Naive thymus-derived CD8-positive, alpha-beta T cell (primary cell): ENCODE measurements around the gene VN1R2. TPM values are rescaled to one million over a fixed set of nuclear protein-coding genes. Genes with fewer than 3 reads are reported as not detected.
"Not testable (repeated sequence)": the region's sequence is repeated elsewhere in the genome, so short reads cannot be mapped to it uniquely, and the experiment has no call there.

ENCODE experiments used
- ATAC-seq, 2 donors: fragments of 150-1000 bp; cut with Tn5 transposase in 1 of 2; sonication (Bioruptor Pico), chemical (Tn5 transposase) in 1 of 2; 1 replicate in 1 of 2; 2 replicates in 1 of 2; pipeline ENCODE4 v1.10.0; 2021; ENCODE audit warnings: mild to moderate bottlenecking in 2 of 2, moderate library complexity in 2 of 2
- POLR2A ChIA-PET: fragments of 350-600 bp; sonication (Branson Sonifier 250); formaldehyde crosslinking; loops from one replicate; lab custom pipeline; 2021; ENCODE audit warnings: antibody characterized with exemption; lab: Charles Lee
- DNase-seq, 10 donors: peaks; one replicate each; pipeline versions ENCODE4 v3.0.0 to v3.0.0-alpha.2; 2020 to 2022
- H3K27ac Mint-ChIP-seq, 10 donors: one replicate each; pipeline ENCODE4 v1.8.0; 2020 to 2022; ENCODE audit warnings: mild to moderate bottlenecking in 10 of 10, mixed read lengths in 10 of 10, moderate library complexity in 4 of 10, inconsistent platforms in 1 of 10
- H3K27me3 Mint-ChIP-seq, 5 donors: one replicate each; pipeline ENCODE4 v1.8.0; 2021 to 2022; ENCODE audit warnings: mixed read lengths in 5 of 5
- H3K36me3 Mint-ChIP-seq, 3 donors: one replicate each; pipeline ENCODE4 v1.8.0; 2020 to 2022; ENCODE audit warnings: mixed read lengths in 3 of 3, mild to moderate bottlenecking in 2 of 3, inconsistent platforms in 1 of 3
- H3K4me1 Mint-ChIP-seq, 4 donors: one replicate each; pipeline ENCODE4 v1.8.0; 2021 to 2022; ENCODE audit warnings: mixed read lengths in 4 of 4
- H3K4me3 Mint-ChIP-seq, 10 donors: one replicate each; pipeline ENCODE4 v1.8.0; 2020 to 2022; ENCODE audit warnings: mild to moderate bottlenecking in 10 of 10, mixed read lengths in 10 of 10, moderate library complexity in 6 of 10, inconsistent platforms in 1 of 10
- H3K9me3 Mint-ChIP-seq, 9 donors: one replicate each; pipeline ENCODE4 v1.8.0; 2020 to 2022; ENCODE audit warnings: mixed read lengths in 9 of 9, mild to moderate bottlenecking in 3 of 9, inconsistent platforms in 1 of 9, moderate library complexity in 1 of 9
- polyA plus RNA-seq, 3 donors: library from polyadenylated mRNA; unstranded; fragments of 300-500 nt; fragmentation: Illumina TruSeq; gene quantifications; one replicate each; pipeline ENCODE4 v1.2.3, GENCODE V29; 2021
- total RNA-seq, 8 experiments: library from RNA in 2 of 8; stranded (reverse) in 2 of 8; gene quantifications; one replicate each; pipeline ENCODE4 v1.2.3 and lab custom pipeline; 2021 to 2026

The VN1R2 gene, protein sequence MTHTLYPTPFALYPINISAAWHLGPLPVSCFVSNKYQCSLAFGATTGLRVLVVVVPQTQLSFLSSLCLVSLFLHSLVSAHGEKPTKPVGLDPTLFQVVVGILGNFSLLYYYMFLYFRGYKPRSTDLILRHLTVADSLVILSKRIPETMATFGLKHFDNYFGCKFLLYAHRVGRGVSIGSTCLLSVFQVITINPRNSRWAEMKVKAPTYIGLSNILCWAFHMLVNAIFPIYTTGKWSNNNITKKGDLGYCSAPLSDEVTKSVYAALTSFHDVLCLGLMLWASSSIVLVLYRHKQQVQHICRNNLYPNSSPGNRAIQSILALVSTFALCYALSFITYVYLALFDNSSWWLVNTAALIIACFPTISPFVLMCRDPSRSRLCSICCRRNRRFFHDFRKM
- total RNA-seq (under 1 TPM in 1 of 2 experiments, not detected in 1; 0.29 TPM), polyA plus RNA-seq (not detected), total RNA-seq (lab: John Stamatoyannopoulos, UW) (0 reads per million in 6 experiments)

DNA sequence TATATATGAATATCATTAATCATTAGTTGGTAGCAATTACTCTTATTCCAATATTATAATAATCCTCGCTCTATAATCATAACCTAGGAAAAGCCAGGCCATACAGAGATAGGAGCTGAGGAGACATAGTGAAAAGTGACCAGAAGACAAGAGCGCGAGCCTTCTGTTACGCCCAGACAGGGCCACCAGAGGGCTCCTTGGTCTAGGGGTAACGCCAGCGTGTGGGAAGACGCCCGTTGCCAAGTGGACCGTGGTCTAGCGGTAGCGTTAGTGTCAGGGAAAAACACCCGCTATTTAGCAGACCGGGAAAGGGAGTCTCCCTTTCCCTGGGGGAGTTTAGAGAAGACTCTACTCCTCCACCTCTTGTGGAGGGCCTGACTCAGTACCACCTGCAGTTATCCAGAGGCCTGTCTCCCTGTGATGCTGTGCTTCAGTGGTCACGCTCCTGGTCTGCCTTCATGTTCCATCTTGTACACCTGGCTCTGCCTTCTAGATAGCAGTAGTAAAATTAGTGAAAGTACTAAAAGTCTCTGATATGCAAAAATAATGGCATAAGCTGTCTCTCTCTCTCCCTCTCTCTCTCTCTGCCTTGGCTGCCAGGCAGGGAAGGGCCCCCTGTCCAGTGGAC, at the start of gene VN1R2:
Gene VN1R2 (plus strand): TSS at position 578 of the 628 bp plus-strand sequence. CDS start 84 bp downstream, outside the sequence.
- H3K9me3 Mint-ChIP-seq: peaks cover 7 to 86% (median 46%) of the 10 kb centered on the region in 9 donors

DNA sequence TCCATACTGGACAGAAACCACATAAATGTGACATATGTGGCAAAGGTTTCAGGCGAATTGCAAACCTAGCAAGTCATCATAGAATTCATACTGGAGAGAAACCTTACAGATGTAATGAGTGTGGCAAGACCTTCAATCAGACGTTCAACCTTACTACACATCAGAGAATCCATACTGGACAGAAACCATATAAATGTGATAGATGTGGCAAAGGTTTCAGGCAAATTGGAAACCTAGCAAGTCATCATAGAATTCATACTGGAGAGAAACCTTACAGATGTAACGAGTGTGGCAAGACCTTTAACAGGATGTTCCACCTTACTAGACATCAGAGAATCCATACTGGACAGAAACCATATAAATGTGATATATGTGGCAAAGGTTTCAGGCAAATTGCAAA, 46.5 kb upstream of the VN1R2 start:
- H3K4me1 Mint-ChIP-seq, POLR2A ChIA-PET, ATAC-seq, DNase-seq, H3K27me3 Mint-ChIP-seq, H3K27ac Mint-ChIP-seq, H3K4me3 Mint-ChIP-seq: not testable (repeated sequence)
- H3K36me3 Mint-ChIP-seq: peaks cover 45 to 89% (median 65%) of the 10 kb centered on the region in 3 donors
- H3K9me3 Mint-ChIP-seq: peaks cover 11 to 99% (median 54%) of the 10 kb centered on the region in 9 donors

More for the DNA sequence above, at the start of gene VN1R2:
- Mint-ChIP-seq H3K4me1 (peaks cover 6 to 15% (median 10%) of the 10 kb centered on the region in 4 donors), H3K36me3 (peaks cover 0 to 34% (median 28%) of the 10 kb centered on the region in 3 donors), H3K27me3 (peaks cover 8 to 18% (median 13%) of the 10 kb centered on the region in 5 donors)
- H3K4me3 Mint-ChIP-seq, POLR2A ChIA-PET, H3K27ac Mint-ChIP-seq, DNase-seq, ATAC-seq: not testable (repeated sequence)

DNA sequence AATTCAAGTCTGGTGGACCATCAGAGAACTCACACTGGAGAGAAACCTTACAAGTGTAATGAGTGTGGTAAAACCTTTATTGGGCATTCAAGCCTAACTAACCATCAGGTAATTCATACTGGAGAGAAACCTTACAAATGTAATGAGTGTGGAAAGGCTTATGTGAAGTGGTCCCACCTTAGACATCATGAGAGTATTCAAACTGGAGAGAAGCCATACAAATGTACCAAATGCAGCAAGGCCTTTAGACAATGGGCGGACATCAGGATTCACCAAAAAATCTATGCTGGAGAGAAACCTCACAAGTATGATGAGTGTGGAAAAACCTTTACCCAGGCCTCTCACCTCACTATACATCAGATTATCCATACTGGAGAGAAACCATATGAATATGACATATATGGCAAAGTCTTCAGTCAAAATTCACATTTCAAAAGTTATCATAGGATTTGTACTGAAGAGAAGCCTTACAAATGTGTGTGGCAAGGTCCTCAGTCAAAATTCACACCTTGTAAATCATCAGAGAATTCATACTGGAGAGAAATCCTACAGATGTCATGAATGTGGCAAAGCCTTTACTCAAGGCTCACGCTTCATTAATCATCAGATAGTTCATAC, 45.3 kb upstream of the VN1R2 start:
- POLR2A ChIA-PET: no interaction called here
- DNase-seq (no peak), ATAC-seq (no peak)
- Mint-ChIP-seq H3K27me3 (no peaks in the 10 kb centered on the region), H3K36me3 (peaks cover 34 to 78% (median 56%) of the 10 kb centered on the region in 3 donors), H3K4me1 (no peaks in the 10 kb centered on the region), H3K9me3 (peaks cover 0 to 99% (median 46%) of the 10 kb centered on the region in 9 donors), H3K27ac (no peak overlapping the region), H3K4me3 (no peak overlapping the region)

DNA sequence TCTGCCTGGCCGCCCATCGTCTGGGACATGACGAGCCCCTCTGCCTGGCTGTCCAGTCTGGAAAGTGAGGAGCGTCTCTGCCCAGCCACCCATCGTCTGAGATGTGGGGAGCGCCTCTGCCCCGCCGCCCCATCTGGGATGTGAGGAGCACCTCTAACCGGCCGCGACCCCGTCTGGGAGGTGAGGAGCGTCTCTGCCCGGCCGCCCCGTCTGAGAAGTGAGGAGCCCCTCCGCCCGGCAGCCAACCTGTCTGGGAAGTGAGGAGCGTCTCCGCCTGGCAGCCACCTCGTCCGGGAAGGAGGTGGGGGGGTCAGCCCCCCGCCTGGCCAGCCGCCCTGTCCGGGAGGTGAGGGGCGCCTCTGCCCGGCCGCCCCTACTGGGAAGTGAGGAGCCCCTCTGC, 35.4 kb upstream of the VN1R2 start:
- POLR2A ChIA-PET, DNase-seq, H3K4me1 Mint-ChIP-seq, ATAC-seq, H3K27me3 Mint-ChIP-seq, H3K27ac Mint-ChIP-seq: not testable (repeated sequence)
- peaks cover 7 to 87% (median 46%) of the 10 kb centered on the region in 9 donors for H3K9me3 Mint-ChIP-seq
- peak overlapping the region in 1 of 10 donors; percentile 34 for H3K4me3 Mint-ChIP-seq
- H3K36me3 Mint-ChIP-seq: peaks cover 2 to 38% (median 38%) of the 10 kb centered on the region in 3 donors

DNA sequence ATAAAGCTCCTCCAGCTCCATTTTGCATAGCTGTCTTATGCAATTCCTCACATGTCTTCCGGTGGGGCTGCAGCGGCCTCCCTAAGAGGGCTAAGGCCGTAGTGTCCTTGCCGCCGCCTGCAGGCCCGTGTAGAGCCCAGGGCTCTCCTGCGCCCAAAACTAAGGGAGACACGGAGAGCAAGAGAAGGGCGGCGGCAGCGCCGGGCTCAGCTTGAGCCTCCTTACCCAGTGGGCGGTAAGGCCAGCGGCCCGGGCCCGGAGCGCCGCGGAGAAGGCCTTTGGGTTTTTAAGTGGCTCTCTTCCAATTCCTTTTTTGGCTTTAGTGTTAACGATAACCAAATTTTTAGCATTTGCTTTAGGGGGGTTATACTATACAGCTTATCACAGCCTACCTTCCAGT, 33.5 kb upstream of the VN1R2 start:
- peaks cover 2 to 38% (median 29%) of the 10 kb centered on the region in 3 donors for H3K36me3 Mint-ChIP-seq
- H3K27ac Mint-ChIP-seq: no peak overlapping the region
- DNase-seq: no peak
- POLR2A ChIA-PET: no interaction called here
- no peak overlapping the region for H3K4me3 Mint-ChIP-seq
- H3K4me1 Mint-ChIP-seq: no peaks in the 10 kb centered on the region
- ATAC-seq: no peak
- H3K27me3 Mint-ChIP-seq: no peaks in the 10 kb centered on the region
- peaks cover 7 to 89% (median 43%) of the 10 kb centered on the region in 9 donors for H3K9me3 Mint-ChIP-seq

DNA sequence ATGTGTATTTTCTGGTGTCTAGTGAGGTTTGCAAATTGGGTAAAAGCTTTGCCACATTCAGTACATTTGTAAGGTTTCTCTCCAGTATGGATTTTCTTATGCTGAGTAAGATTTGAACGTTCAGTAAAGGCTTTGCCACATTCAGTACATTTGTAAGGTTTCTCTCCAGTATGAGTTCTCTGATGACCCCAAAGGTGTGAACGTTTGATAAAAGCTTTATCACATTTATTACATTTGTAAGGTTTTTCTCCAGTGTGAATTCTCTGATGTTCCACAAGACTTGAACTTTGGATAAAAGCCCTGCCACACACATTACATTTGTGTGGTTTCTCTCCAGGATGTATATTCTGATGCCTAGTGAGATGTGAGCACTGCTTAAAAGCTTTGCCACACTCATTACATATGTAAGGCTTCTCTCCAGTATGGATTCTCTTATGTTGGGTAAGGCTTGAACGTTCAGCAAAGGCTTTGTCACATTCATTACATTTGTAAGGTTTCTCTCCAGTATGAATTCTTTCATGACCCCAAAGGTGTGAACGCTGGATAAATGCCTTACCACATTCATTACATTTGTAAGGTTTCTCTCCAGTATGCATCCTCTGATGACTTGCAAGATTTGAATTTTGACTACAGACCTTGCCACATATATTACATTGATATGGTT, 20.8 kb upstream of the VN1R2 start:
- Mint-ChIP-seq H3K36me3 (peaks cover 43 to 74% (median 67%) of the 10 kb centered on the region in 3 donors), H3K9me3 (peaks cover 41 to 98% (median 53%) of the 10 kb centered on the region in 9 donors), H3K4me3 (no peak overlapping the region), H3K27me3 (no peaks in the 10 kb centered on the region), H3K27ac (no peak overlapping the region), H3K4me1 (no peaks in the 10 kb centered on the region)
- no peak for DNase-seq
- POLR2A ChIA-PET: no interaction called here
- ATAC-seq: no peak

DNA sequence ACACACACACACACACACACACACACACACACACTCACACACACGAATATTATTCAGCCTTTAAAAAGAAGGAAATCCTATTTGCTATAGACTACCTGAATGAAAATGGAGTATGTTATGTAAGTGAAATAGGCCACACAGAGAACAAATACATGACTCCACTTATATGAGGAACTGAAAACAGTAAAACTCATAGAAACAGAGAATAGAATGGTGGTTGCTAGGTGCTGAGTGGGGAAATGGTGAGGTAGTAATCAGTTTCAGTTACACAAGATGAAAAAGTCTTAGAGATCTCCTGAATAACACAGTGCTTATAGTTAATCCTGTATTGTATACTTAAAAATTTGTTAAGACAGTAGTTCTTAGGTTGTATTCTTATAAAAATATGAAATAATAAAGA, 11.6 kb upstream of the VN1R2 start:
- Mint-ChIP-seq H3K4me3 (no peak overlapping the region), H3K9me3 (peaks cover 19 to 93% (median 71%) of the 10 kb centered on the region in 9 donors), H3K27ac (no peak overlapping the region), H3K27me3 (no peaks in the 10 kb centered on the region), H3K36me3 (peaks cover 81 to 82% (median 82%) of the 10 kb centered on the region in 3 donors), H3K4me1 (no peaks in the 10 kb centered on the region)
- DNase-seq (no peak), ATAC-seq (no peak)
- POLR2A ChIA-PET: no interaction called here

DNA sequence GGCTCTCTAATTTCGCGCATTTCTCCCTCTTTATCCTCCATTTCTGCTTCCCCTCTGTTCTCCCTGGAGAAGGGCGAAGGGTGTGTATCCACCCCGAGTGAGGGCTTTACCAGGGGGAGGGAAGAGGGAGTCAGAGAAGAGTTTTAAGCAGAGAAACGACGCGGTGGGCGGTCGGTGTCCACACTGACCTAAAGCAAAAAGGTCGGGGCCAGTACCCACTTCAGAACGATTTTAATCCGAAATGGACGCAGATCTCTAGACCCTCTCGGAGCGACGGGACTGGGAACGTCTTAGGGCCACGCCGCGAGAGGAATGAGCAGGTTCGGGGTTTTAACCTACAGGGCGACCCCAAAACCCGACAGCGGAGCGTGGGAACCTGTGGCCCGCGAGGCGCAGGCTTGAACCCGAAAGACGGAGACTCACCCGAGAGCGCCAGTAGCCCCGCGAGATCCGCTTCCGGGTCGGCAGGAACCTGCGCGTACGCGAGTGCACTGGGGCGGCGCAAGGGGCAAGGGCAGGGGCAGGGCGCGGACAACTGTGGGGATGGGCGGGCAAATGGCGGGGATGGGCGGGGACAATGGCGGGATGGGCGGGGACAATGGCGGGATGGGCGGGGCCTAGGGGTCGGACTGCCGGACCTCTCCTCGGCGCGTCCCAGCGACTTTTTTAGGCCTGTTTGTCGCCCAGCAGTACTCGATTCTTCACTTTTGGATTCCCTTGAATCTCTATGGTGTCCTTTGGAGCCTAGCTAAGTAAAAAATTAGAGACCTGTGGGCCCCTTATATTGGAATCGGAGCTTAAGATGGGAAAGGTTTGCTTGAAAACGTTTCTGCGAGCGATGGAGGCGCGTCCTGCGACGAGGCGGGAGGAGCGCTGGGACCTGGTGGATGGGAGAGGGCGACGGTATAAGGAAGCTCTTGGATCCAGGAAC, 3.4 kb upstream of the VN1R2 start, which contains the start of gene ZNF677:
Gene ZNF677 (minus strand): TSS at position 463 of the 931 bp plus-strand sequence. CDS start 3,323 bp downstream, outside the sequence.
- peaks cover 14 to 90% (median 59%) of the 10 kb centered on the region in 9 donors for H3K9me3 Mint-ChIP-seq
- H3K36me3 Mint-ChIP-seq: peaks cover 29 to 56% (median 54%) of the 10 kb centered on the region in 3 donors
- peak; percentile 98 to 100 for ATAC-seq
- H3K27me3 Mint-ChIP-seq: peaks cover 3 to 18% (median 9%) of the 10 kb centered on the region in 5 donors
- H3K27ac Mint-ChIP-seq: peak within 1 kb of the TSS; percentile 9 to 91 (median 86)
- peak; percentile 61 to 93 (median 84) for DNase-seq
- peaks cover 6 to 15% (median 10%) of the 10 kb centered on the region in 4 donors for H3K4me1 Mint-ChIP-seq
- H3K4me3 Mint-ChIP-seq: peak within 1 kb of the TSS; percentile 78 to 94 (median 90)
- POLR2A ChIA-PET: interaction anchor here (0.9 to 1.4 kb wide), 2 partner anchors 78 to 140 kb away, joined by 4 read pairs; partner anchors contain the start of genes ZNF765 and ZNF845

DNA sequence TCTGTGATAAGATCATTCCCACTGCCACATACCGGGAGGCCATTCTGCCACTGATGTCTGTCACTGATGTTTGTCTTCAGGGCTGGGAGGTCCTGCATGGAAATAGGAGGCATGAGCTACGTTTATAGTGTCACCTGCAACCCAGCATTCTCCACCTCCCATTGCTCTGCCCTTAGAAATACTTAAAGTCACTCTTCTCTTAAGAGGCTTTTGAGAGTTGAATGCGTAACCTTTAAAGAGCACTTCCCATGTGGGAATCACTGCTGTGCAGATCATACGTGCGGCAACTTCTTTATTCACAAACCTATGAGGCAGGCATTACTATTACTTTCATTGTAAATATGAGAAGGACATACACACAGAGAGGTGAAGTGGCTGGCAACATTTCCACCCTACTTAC, 9.5 kb downstream of the VN1R2 start, which contains the start of gene VN1R4:
Gene VN1R4 (minus strand): TSS at position 101 of the 400 bp plus-strand sequence. CDS start 58 bp downstream, at position 43.
- Mint-ChIP-seq H3K27me3 (peaks cover 1 to 27% (median 6%) of the 10 kb centered on the region in 5 donors), H3K9me3 (peaks cover 35 to 84% (median 56%) of the 10 kb centered on the region in 9 donors), H3K36me3 (peaks cover 6 to 56% (median 15%) of the 10 kb centered on the region in 3 donors)
- H3K27ac Mint-ChIP-seq, DNase-seq, H3K4me3 Mint-ChIP-seq, POLR2A ChIA-PET, H3K4me1 Mint-ChIP-seq, ATAC-seq: not testable (repeated sequence)

DNA sequence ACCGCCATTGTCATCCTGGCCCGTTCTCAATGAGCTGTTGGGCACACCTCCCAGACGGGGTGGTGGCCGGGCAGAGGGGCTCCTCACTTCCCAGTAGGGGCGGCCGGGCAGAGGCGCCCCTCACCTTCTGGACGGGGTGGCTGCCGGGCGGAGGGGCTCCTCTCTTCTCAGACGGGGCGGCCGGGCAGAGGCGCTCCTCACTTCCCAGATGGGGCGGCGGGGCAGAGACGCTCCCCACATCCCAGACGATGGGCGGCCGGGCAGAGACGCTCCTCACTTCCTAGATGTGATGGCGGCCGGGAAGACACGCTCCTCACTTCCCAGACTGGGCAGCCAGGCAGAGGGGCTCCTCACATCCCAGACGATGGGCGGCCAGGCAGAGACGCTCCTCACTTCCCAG, 11.8 kb downstream of the VN1R2 start:
- H3K9me3 Mint-ChIP-seq: peaks cover 28 to 79% (median 53%) of the 10 kb centered on the region in 9 donors

DNA sequence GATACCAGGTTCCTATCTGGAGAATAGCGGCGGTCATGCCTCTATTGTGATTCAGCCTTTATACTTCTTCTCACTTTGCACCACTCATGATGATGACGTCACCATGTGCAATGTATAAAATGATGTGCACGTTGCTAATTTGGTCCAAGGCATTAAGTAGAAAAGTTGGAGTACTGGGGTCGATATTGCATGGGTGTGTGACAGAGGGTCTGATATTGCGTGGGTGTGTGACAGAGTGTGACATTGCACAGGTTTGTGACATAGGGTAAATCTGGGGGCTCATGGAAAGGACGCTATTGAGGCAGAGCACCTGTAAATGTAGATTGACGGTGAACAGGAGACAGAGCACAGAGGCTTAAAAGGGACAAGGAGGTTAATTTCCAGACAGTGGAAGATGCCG, 14.0 kb downstream of the VN1R2 start:
- Mint-ChIP-seq H3K27ac (peak overlapping the region in 1 of 10 donors; percentile 68), H3K36me3 (peaks cover 6 to 51% (median 7%) of the 10 kb centered on the region in 3 donors), H3K9me3 (peaks cover 24 to 77% (median 48%) of the 10 kb centered on the region in 9 donors), H3K4me3 (no peak overlapping the region), H3K27me3 (peaks cover 1 to 18% (median 2%) of the 10 kb centered on the region in 5 donors), H3K4me1 (no peaks in the 10 kb centered on the region)
- POLR2A ChIA-PET: no interaction called here
- DNase-seq: no peak
- no peak for ATAC-seq

More for the DNA sequence above, 11.8 kb downstream of the VN1R2 start:
- POLR2A ChIA-PET, H3K4me1 Mint-ChIP-seq, DNase-seq, ATAC-seq, H3K27ac Mint-ChIP-seq, H3K4me3 Mint-ChIP-seq: not testable (repeated sequence)
- Mint-ChIP-seq H3K27me3 (peaks cover 1 to 29% (median 5%) of the 10 kb centered on the region in 5 donors), H3K36me3 (peaks cover 9 to 53% (median 11%) of the 10 kb centered on the region in 3 donors)
